Placental epithelial cell (primary cell): ENCODE measurements around the gene PRSS21. TPM values are rescaled to one million over a fixed set of nuclear protein-coding genes. Genes with fewer than 3 reads are reported as not detected.
A peak's percentile ranks its signal among the peaks of the same experiment; 100 is the strongest.

Experiments
- small RNA-seq: library from RNA; depleted of rRNA; stranded (forward); fragments of <200 nt; gene quantifications from one replicate; pipeline ENCODE3, GENCODE V24; 2012
- total RNA-seq: library from RNA; depleted of rRNA; stranded (reverse); fragments of >200 nt; gene quantifications from 2 replicates; pipeline ENCODE4 v1.2.3, GENCODE V29; 2012

PRSS21 gene
- not detected in 2 replicates for total RNA-seq

GRCh38 chr16:2816751-2817339, at the start of gene PRSS21:
Gene PRSS21 (plus strand): TSS chr16:2817237. CDS start chr16:2817269, 32 bp downstream.

GRCh38 chr16:2777231-2777902, 39.7 kb upstream of the PRSS21 start, which contains the start of gene ELOB:
Gene ELOB (minus strand): TSS chr16:2777280. CDS start chr16:2777239, 41 bp downstream.

GRCh38 chr16:2787406-2787805, 29.6 kb upstream of the PRSS21 start, which contains the start of gene PRSS33:
Gene PRSS33 (minus strand): TSS chr16:2787560. CDS start chr16:2786547, 1,013 bp downstream.

GRCh38 chr16:2829501-2830354, 12.7 kb downstream of the PRSS21 start, which contains the start of gene ZG16B:
Gene ZG16B (plus strand): TSS chr16:2830303. CDS start chr16:2830442, 139 bp downstream.

GRCh38 chr16:2857451-2858244, 40.6 kb downstream of the PRSS21 start, which contains the start of gene PRSS22:
Gene PRSS22 (minus strand): TSS chr16:2858170. CDS start chr16:2858104, 66 bp downstream.

Small RNA genes lying within 50 kb of the gene (small RNA-seq; reads per million reads assigned to genes)
- 1.4 reads per million, percentile 67 among the genes with 10 or more reads in this experiment for gene SNORA3C

Other genes with a start within 250 kb of the PRSS21 start
- gene KCTD5, start 134.7 kb upstream of the PRSS21 start, total RNA-seq: 14.9 and 24.2 TPM in 2 replicates
- gene PRSS27, start 97.0 kb upstream of the PRSS21 start, total RNA-seq: 1.6 TPM in 2 replicates
- 58.1 and 106 TPM in 2 replicates for gene SRRM2, start 64.6 kb upstream of the PRSS21 start, total RNA-seq
- 216 and 341 TPM in 2 replicates for gene ELOB, start 40.0 kb upstream of the PRSS21 start, total RNA-seq
- gene PRSS33, start 29.7 kb upstream of the PRSS21 start, total RNA-seq: not detected in 2 replicates
- not detected in 2 replicates for gene PRSS41, start 18.8 kb upstream of the PRSS21 start, total RNA-seq
- not detected in 2 replicates for gene ZG16B, start 13.1 kb downstream of the PRSS21 start, total RNA-seq
- 3.9 and 4.7 TPM in 2 replicates for gene PRSS22, start 40.9 kb downstream of the PRSS21 start, total RNA-seq
- 42.8 and 48.8 TPM in 2 replicates for gene FLYWCH2, start 66.0 kb downstream of the PRSS21 start, total RNA-seq
- gene FLYWCH1, start 94.7 kb downstream of the PRSS21 start, total RNA-seq: 18.1 and 19.8 TPM in 2 replicates
- 0.43 and 1.2 TPM in 2 replicates for gene KREMEN2, start 147.0 kb downstream of the PRSS21 start, total RNA-seq
- 5.4 and 6.3 TPM in 2 replicates for gene PAQR4, start 152.1 kb downstream of the PRSS21 start, total RNA-seq
- 6.2 and 10.2 TPM in 2 replicates for gene PKMYT1, start 163.2 kb downstream of the PRSS21 start, total RNA-seq
- gene CLDN9, start 195.7 kb downstream of the PRSS21 start, total RNA-seq: 4.3 and 6.5 TPM in 2 replicates
- 0.39 and 5.6 TPM in 2 replicates for gene CLDN6, start 200.9 kb downstream of the PRSS21 start, total RNA-seq
- 146 and 484 TPM in 2 replicates for gene TNFRSF12A, start 203.1 kb downstream of the PRSS21 start, total RNA-seq
- 11.7 and 82.1 TPM in 2 replicates for gene HCFC1R1, start 206.7 kb downstream of the PRSS21 start, total RNA-seq
- gene THOC6, start 206.8 kb downstream of the PRSS21 start, total RNA-seq: 33.5 and 58.1 TPM in 2 replicates
- not detected in 2 replicates for gene BICDL2, start 219.7 kb downstream of the PRSS21 start, total RNA-seq
- under 0.01 and 0.11 TPM in 2 replicates for gene MMP25, start 229.3 kb downstream of the PRSS21 start, total RNA-seq
- gene IL32, start 248.4 kb downstream of the PRSS21 start, total RNA-seq: 0.79 and 7.4 TPM in 2 replicates